HUES48 (cell line): Measurements from ENCODE around the gene ZACN.
"Not testable (repeated sequence)": the region's sequence is repeated elsewhere in the genome, so short reads cannot be mapped to it uniquely, and the experiment has no call there.

Experiments used
- H3K27ac ChIP-seq: one replicate; pipeline ENCODE4 v1.7.0; 2013; ENCODE audit warnings: low read depth, low read length, inconsistent platforms
- H3K27me3 ChIP-seq: 2 replicates; pipeline ENCODE4 v1.6.1; 2013; ENCODE audit warnings: mild to moderate bottlenecking, low read length; ENCODE audit not compliant: control insufficient read depth, insufficient read depth
- H3K36me3 ChIP-seq: 2 replicates; pipeline ENCODE4 v1.6.1; 2013; ENCODE audit warnings: low read length; ENCODE audit not compliant: control insufficient read depth, insufficient read depth
- H3K4me1 ChIP-seq: 2 replicates; pipeline ENCODE4 v1.6.1; 2013; ENCODE audit warnings: mild to moderate bottlenecking, low read length; ENCODE audit not compliant: control insufficient read depth, insufficient read depth
- H3K4me3 ChIP-seq: 2 replicates; pipeline ENCODE4 v1.5.1; 2013; ENCODE audit warnings: mild to moderate bottlenecking, low read depth, low read length
- H3K9ac ChIP-seq: 2 replicates; pipeline ENCODE4 v1.6.1; 2013; ENCODE audit warnings: mild to moderate bottlenecking, low read depth, low read length, moderate library complexity
- H3K9me3 ChIP-seq: 2 replicates; pipeline ENCODE4 v1.6.1; 2013; ENCODE audit warnings: low read length; ENCODE audit not compliant: control insufficient read depth, insufficient read depth

ZACN gene

GRCh38 chr17:76044475-76045007 lies 34.4 kb upstream of the ZACN start:
- H3K9ac ChIP-seq, H3K27me3 ChIP-seq, H3K9me3 ChIP-seq, H3K4me3 ChIP-seq, H3K27ac ChIP-seq: not testable (repeated sequence)
- Histone ChIP-seq H3K36me3 (peaks cover 95% of the 10 kb centered on the region), H3K4me1 (peaks cover 22% of the 10 kb centered on the region)

- H3K9ac ChIP-seq = no peak overlapping the region
- no peak overlapping the region for H3K27ac ChIP-seq
- H3K36me3 ChIP-seq = peaks cover 95% of the 10 kb centered on the region
- H3K27me3 ChIP-seq = no peaks in the 10 kb centered on the region
- H3K9me3 ChIP-seq = no peaks in the 10 kb centered on the region
- H3K4me3 ChIP-seq = no peak overlapping the region
- peaks cover 8% of the 10 kb centered on the region; the same call in 1 of the 2 replicates for H3K4me1 ChIP-seq
Measured at GRCh38 chr17:76046064-76046463, 32.9 kb upstream of the ZACN start.

- H3K36me3 ChIP-seq = peaks cover 92% of the 10 kb centered on the region
- H3K9me3 ChIP-seq = no peaks in the 10 kb centered on the region
- H3K27ac ChIP-seq = no peak overlapping the region
- no peaks in the 10 kb centered on the region for H3K27me3 ChIP-seq
- no peak overlapping the region for H3K9ac ChIP-seq
- H3K4me3 ChIP-seq = no peak overlapping the region
- 0 out of 2 replicates have a peak, but pooled peaks cover 5% of the 10 kb centered on the region for H3K4me1 ChIP-seq
Measured at GRCh38 chr17:76048025-76048605, 30.9 kb upstream of the ZACN start.

DNA sequence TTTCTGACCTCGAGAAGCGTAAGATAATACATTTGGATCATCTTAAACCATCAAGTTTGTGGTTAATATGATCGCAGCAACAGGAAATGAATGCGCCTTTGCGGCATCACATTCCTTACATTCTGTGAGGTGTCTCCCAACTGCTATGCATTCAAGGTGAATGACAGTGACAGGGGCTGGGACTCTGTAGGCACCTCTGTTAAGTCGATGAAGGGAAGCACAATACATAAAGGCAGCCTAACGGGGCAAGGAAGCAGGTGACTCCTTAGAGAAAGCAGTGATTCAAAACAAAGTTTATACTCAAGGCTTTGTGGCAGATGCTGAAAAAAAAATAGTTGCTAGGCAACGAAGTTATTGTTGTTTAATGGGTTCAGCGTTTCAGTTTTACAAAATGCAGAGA lies 30.3 kb upstream of the ZACN start:
- no peak overlapping the region for H3K27ac ChIP-seq
- H3K9ac ChIP-seq = no peak overlapping the region
- no peak overlapping the region for H3K4me3 ChIP-seq
- H3K27me3 ChIP-seq = no peaks in the 10 kb centered on the region
- no peaks in the 10 kb centered on the region for H3K9me3 ChIP-seq
- peaks cover 90% of the 10 kb centered on the region for H3K36me3 ChIP-seq
- 0 out of 2 replicates have a peak, but pooled peaks cover 5% of the 10 kb centered on the region for H3K4me1 ChIP-seq

GRCh38 chr17:76049239-76049638 lies 29.7 kb upstream of the ZACN start:
- no peak overlapping the region for H3K27ac ChIP-seq
- H3K27me3 ChIP-seq = no peaks in the 10 kb centered on the region
- no peak overlapping the region for H3K4me3 ChIP-seq
- no peak overlapping the region for H3K9ac ChIP-seq
- H3K36me3 ChIP-seq = peaks cover 90% of the 10 kb centered on the region
- no peaks in the 10 kb centered on the region for H3K9me3 ChIP-seq
- 0 out of 2 replicates have a peak, but pooled peaks cover 5% of the 10 kb centered on the region for H3K4me1 ChIP-seq

DNA sequence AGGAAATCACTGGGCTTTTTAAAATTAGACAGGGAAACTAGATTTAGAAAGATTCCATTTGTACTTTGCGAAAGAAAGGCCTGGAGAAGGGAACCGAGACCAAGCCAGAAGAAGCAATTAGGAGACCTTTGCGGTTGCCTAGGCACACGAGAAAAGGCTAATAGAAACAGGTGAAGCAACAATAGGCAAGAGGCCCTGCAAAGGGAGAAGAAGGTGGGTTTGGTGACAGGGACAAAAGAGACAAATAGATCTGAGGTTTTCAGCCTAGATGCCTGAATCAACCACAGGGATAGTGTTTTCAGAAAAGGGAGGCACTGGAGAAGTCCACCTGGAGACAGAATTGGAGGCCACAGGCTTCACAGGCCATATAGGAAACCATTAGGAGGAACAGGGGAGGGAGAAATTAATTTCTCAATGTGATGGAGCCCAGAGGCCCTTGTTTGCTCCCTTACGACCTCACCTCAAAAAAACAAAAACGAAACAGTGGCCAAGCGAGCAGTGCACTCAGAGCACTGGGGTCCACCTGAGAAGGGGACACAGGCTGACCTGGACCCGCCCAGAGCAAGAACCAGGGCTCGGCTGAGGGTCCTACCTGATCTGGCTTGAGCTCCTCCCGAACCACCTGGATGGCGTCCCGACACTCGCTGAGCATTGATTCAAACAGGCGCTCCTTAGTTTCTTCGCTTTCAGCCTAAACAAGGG lies 29.0 kb upstream of the ZACN start:
- Histone ChIP-seq H3K9ac (no peak overlapping the region), H3K9me3 (no peaks in the 10 kb centered on the region), H3K36me3 (peaks cover 88% of the 10 kb centered on the region), H3K27me3 (no peaks in the 10 kb centered on the region), H3K27ac (no peak overlapping the region), H3K4me3 (no peak overlapping the region), H3K4me1 (0 out of 2 replicates have a peak, but pooled peaks cover 5% of the 10 kb centered on the region)

DNA sequence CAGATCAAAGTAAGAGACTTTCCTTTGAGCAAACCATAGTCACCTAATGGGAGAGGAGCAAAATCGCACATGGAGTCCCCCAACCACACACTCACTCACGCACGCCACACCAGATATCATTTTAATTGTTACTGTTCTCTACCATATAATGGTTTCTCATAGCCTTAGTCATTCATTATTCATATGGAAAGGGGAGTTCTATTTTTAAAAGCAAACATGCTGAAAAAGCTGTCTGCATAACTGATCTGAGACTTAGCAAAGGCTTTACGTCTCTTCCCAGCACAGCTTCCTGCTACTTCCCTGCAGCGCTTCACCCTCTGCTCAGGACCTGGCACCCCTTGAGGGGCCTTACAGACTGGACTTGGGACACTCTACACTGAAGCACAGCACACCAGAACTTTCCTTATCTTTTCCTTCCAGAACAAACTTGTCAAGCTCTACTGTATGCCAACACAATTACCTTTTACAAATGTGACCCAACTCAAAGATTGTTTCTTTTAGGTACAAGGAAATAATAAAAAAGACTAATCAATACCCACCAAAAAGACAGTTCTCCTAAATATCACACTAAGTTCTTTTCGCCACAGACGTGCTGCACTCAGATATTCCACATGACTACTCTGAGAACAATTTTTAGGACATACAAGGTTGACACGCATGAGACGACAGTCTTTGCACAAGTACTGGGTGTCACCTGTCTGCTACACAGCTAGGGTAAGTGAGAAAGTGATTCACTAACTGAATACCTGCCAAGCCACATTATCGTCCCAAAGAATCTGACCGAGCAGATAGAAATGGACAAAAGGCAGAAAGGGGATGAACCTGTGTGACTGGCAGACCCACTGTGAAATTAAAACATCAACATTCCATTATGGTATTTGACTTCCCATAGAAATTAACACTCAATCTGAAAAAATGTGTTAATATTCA lies 28.2 kb upstream of the ZACN start:
- H3K9ac ChIP-seq = no peak overlapping the region
- H3K27me3 ChIP-seq = no peaks in the 10 kb centered on the region
- H3K27ac ChIP-seq = no peak overlapping the region
- no peaks in the 10 kb centered on the region for H3K9me3 ChIP-seq
- no peak overlapping the region for H3K4me3 ChIP-seq
- peaks cover 87% of the 10 kb centered on the region for H3K36me3 ChIP-seq
- H3K4me1 ChIP-seq = 0 out of 2 replicates have a peak, but pooled peaks cover 5% of the 10 kb centered on the region

DNA sequence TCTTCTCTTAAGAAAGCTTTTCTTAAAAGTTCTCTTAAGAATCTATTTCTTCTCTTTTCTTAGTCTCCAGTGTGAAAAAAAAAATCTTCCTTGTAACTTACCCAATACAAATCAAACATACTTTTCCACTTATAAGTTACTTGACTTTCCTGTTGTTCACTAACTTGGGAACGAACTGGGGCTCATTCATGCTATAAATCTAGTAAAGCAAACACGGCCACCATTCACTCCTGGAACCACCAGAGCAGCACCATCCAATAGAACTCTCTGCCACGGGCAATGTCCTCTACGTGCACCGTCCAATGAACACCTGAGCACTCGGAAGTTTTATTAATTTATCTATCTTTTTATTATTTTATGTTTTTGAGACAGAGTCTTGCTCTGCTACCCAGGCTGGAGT lies 27.4 kb upstream of the ZACN start:
- no peak overlapping the region for H3K27ac ChIP-seq
- H3K4me3 ChIP-seq = no peak overlapping the region
- H3K36me3 ChIP-seq = peaks cover 87% of the 10 kb centered on the region
- no peaks in the 10 kb centered on the region for H3K27me3 ChIP-seq
- H3K9ac ChIP-seq = no peak overlapping the region
- no peaks in the 10 kb centered on the region for H3K9me3 ChIP-seq
- H3K4me1 ChIP-seq = 0 out of 2 replicates have a peak, but pooled peaks cover 5% of the 10 kb centered on the region

DNA sequence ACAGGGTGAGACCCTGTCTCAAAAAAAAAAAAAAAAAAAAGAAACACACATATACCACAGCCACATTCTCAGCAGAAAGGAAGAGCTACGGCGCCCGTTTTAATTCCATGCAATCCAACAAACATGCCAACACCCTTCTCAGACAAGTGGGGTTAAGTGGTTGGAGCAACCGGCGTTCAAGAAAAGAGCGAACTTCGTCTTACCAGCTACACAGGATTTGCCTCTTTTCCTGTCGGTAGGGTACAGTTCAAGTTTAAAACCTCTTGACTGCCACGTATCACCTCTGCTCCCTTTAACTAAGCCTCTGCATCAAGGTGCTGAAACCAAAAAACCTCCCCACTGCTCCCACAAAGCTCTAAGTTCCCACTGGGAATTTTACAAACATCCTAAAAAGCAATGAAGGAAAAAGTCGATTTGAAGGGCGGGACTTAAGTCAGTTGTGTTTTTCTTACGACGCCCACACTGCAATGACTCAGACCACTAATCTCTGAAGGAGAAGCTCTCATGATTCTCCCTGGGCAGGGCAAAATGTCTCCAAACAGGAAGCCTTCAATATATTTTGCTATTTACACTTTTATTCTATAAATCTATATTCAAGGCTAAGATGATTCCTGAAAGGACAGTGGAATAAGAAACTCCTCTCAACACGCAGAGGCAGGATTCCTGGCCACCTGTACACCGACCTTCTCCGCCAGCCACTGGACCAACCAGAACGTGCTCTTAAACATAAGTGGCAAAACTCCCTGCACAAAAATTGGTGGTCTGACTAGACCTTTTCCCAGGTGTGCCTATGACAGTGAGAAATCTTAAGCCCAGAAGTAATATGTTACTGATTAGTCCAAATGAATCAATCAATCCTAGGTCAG lies 25.5 kb upstream of the ZACN start:
- Histone ChIP-seq H3K9me3 (no peaks in the 10 kb centered on the region), H3K27ac (peak overlapping the region; percentile 32), H3K9ac (no peak overlapping the region), H3K27me3 (no peaks in the 10 kb centered on the region), H3K4me1 (0 out of 2 replicates have a peak, but pooled peaks cover 3% of the 10 kb centered on the region), H3K36me3 (peaks cover 90% of the 10 kb centered on the region), H3K4me3 (no peak overlapping the region)

GRCh38 chr17:76054112-76054476 lies 24.9 kb upstream of the ZACN start:
- Histone ChIP-seq H3K27me3 (no peaks in the 10 kb centered on the region), H3K4me3 (no peak overlapping the region), H3K27ac (peak overlapping the region; percentile 32), H3K9me3 (no peaks in the 10 kb centered on the region), H3K9ac (no peak overlapping the region), H3K36me3 (peaks cover 90% of the 10 kb centered on the region), H3K4me1 (no peaks in the 10 kb centered on the region)
